MG63 (cell line): Measurements from ENCODE around the gene BCKDK. TPM values are rescaled to one million over a fixed set of nuclear protein-coding genes. Genes with fewer than 3 reads are reported as not detected.

Experiments used
- DNase-seq: peaks from one replicate; pipeline ENCODE4 v3.0.0-alpha.2; 2020
- H3K27me3 ChIP-seq: fragments of 250-450 bp; sonication (Bioruptor Pico); 2 replicates; pipeline ENCODE4 v1.5.1; 2020; ENCODE audit warnings: mild to moderate bottlenecking, moderate library complexity
- H3K36me3 ChIP-seq: fragments of 250-450 bp; sonication (Bioruptor Pico); 2 replicates; pipeline ENCODE4 v1.5.1; 2020; ENCODE audit warnings: mild to moderate bottlenecking, moderate library complexity
- H3K4me3 ChIP-seq: fragments of 250-450 bp; sonication (Bioruptor Pico); 2 replicates; pipeline ENCODE4 v1.5.1; 2020; ENCODE audit warnings: mild to moderate bottlenecking, moderate library complexity
- H3K9me3 ChIP-seq: fragments of 250-450 bp; sonication (Bioruptor Pico); 2 replicates; pipeline ENCODE4 v1.5.1; 2020; ENCODE audit warnings: mild to moderate bottlenecking, moderate library complexity
- total RNA-seq: library from RNA; depleted of rRNA; stranded (reverse); fragments of >200 nt; shearing (Covaris generic); gene quantifications from 2 replicates; pipeline ENCODE4 v1.2.3, GENCODE V29; 2014; ENCODE audit warnings: low replicate concordance; rRNA removed

The BCKDK gene
- 24.1 and 42.5 TPM in 2 replicates for total RNA-seq

DNA sequence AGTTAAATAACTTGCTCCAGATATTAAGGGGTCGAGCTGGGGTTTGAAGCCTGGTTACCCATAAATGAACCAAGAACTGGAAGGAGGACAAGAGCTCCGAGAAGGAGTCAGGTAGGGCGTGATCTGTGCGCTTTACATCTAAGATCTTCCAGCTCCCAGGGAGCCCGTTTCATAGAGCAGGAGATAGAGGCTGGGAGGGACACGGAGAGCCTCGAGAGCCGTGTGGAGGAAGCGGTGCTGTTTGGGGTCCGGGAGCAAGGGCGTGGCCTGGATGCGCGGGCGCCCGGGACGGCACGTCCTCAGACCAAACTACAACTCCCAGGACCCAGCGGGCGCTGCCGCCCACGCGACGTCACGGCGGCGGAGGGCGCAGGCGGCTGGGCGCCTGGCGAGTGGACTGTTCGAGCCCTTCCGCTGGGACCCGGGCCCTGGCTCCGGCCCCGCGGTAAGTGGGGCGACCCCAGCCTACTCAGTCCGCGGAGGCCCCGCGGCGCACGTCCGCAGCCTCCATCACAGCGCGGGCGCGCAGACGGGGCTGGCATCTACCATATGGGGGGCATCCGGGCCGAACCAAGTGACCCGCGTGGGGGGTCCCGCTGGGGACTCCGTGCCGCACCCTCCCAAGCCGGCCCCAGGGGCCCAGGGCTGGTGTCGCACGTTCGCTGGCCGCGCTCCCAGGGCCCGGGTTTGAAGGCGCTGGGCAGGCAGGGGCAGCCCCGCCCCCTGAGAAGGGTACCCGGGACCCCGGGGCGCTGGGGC, at the start of gene BCKDK:
Gene BCKDK, plus strand, starts transcription at position 352 of the 759 bp plus-strand sequence. CDS start 838 bp downstream, outside the sequence.
- Histone ChIP-seq H3K27me3 (no peaks in the 10 kb centered on the region), H3K9me3 (no peaks in the 10 kb centered on the region), H3K36me3 (peaks cover 40% of the 10 kb centered on the region), H3K4me3 (peak within 1 kb of the TSS; percentile 88)
- peak; percentile 92 for DNase-seq

DNA sequence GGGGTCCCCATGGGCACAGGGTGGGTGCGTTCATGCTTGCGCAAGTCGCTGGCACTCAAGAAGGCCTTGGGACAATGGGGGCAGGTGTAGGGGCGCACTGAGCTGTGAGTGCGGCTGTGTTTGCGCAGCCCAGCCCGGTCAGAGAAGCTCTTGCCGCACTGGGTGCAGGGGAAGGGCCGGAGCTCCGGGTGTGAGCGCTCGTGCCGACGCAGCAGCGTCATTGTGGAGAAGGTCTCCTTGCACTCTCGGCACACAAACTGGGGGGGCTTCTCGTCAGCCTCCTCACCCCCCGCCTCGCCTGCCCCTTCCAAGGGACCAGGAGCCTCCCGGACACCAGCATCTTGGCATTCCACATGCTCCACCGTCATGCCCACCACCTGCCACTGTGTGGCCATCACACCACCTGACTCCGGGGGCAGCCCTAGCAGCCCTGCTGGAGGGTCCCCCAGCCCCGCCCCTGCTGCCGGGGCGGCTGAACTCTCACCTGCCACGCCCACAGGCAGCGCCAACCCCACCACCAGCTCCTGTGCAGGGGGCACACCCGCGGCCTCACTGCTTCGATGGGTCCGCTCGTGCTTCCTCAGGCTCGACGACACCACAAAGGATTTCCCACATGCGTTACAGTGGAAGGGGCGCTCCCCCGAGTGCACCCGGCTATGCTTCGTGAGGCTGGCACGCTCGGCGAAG, 46.9 kb upstream of the BCKDK start:
- no peak overlapping the region for H3K4me3 ChIP-seq

DNA sequence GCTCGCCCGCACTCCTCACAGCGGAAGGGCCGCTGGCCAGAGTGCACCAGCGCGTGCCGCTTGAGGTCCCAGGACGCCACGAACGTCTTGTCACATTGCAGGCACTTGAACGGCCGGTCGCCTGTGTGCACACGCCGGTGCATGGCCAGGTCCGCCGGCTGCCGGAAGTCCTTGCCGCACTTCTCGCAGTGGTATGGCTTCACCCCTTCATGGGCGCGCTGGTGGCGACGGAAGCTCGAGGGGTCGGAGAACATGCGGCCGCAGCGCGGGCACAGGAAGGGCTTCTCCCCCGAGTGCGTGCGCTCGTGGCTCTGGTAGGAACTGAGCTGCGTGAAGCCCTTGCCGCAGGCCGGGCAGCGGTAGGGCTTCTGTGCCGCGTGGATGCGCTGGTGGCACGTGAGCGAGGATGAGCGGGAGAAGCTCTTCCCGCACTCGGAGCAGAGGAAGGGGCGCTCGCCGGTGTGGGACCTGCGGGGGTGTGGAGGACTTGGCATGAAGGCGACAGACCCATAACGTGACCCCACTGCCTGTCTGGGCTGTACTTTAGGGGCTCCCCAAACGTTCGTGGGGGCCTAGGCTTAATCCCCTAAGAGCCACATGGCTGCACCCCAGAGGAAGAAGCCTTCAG, 46.3 kb upstream of the BCKDK start:
- H3K36me3 ChIP-seq, result peaks cover 77% of the 10 kb centered on the region
- H3K9me3 ChIP-seq, result no peaks in the 10 kb centered on the region
- H3K27me3 ChIP-seq, result no peaks in the 10 kb centered on the region
- no peak for DNase-seq
- H3K4me3 ChIP-seq, result no peak overlapping the region

More for the DNA sequence above, 46.9 kb upstream of the BCKDK start:
- Histone ChIP-seq H3K36me3 (peaks cover 75% of the 10 kb centered on the region), H3K27me3 (no peaks in the 10 kb centered on the region), H3K9me3 (no peaks in the 10 kb centered on the region)
- DNase-seq, result no peak

DNA sequence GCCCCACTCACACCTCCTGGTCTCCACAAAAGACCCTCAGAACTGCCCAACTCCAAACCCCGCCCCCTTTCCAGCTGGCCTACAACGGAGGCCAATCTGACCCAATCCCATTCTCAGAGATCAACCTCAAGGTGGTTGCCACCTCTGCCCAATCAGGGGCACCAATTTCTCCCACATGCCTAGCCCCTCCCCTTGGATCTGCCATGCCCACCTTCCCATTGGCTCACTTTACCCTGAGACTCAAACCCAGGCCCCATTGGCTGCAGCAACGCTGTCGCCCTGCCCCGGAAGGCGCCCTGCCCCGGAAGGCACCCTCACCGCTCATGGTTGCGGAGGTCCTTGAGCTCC, 44.7 kb upstream of the BCKDK start:
- no peak for DNase-seq
- H3K36me3 ChIP-seq, result peaks cover 72% of the 10 kb centered on the region
- no peak overlapping the region for H3K4me3 ChIP-seq
- no peaks in the 10 kb centered on the region for H3K9me3 ChIP-seq
- H3K27me3 ChIP-seq, result no peaks in the 10 kb centered on the region

DNA sequence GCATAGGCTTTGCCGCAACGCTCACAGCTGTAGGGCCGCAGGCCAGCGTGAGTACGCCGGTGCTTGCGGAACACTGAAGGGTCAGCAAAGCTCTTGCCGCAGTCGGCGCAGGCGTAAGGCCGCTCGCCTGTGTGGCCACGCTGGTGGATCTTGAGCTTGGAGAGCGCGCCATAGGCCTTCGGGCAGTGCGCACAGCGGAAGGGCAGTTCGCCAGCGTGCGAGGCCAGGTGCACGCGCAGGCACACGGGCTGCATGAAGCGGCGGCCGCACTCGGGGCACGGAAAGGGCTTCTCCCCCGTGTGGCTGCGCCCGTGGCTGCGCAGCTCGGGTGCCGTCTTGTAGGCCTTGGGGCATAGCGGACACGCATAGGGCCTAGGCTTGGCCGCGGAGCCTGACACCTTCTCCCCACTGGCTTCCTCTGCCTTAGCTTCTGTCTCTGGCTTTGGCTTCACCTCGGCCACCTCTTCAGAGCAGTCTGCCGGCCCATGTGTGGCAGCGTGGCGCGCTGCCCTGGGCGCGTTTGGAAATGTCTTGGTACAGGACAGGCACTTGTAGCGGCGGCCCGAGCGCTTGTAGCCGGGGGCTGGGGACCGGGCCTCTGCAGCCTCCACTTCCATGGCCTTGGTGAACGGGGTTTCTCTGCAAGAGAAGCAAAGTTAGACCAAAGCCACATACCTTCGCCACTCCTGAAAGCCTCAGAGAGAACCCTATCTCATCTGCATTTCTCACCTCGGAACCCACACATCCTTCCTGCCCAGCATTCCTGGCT, 44.2 kb upstream of the BCKDK start:
- H3K4me3 ChIP-seq, result no peak overlapping the region
- DNase-seq, result no peak
- no peaks in the 10 kb centered on the region for H3K9me3 ChIP-seq
- peaks cover 68% of the 10 kb centered on the region for H3K36me3 ChIP-seq
- H3K27me3 ChIP-seq, result no peaks in the 10 kb centered on the region

DNA sequence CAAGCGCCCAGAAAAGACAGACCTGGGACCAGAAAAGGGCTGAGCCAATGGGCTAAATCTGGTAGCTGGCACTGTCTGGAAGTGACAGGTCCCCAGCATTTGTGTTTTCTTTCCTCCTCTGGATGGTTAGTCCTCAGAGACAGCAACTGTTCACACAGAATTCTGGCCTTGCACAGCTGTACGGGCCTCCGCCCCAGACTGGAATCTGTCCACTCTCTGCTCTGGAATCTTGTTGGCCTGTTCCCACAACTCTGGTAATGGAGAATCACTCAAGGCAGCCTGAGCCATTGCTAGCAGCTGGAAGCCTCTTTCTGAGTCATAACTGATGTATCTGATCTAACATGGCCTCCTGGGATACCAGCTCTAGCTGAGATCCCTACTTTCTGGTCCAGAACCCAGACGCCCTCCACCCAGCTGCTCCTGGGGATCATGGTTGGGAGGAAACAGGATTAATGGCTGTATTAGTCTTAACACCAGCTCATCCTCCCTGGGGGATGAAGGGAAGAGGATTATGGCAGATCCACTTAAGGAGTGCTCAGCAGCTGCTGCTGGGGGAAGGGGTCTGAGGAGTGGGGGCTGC, 43.2 kb upstream of the BCKDK start:
- peak; percentile 95 for DNase-seq
- no peaks in the 10 kb centered on the region for H3K9me3 ChIP-seq
- H3K4me3 ChIP-seq, result peak overlapping the region; percentile 4; the same call in 1 of the 2 replicates
- H3K27me3 ChIP-seq, result no peaks in the 10 kb centered on the region
- H3K36me3 ChIP-seq, result peaks cover 59% of the 10 kb centered on the region

DNA sequence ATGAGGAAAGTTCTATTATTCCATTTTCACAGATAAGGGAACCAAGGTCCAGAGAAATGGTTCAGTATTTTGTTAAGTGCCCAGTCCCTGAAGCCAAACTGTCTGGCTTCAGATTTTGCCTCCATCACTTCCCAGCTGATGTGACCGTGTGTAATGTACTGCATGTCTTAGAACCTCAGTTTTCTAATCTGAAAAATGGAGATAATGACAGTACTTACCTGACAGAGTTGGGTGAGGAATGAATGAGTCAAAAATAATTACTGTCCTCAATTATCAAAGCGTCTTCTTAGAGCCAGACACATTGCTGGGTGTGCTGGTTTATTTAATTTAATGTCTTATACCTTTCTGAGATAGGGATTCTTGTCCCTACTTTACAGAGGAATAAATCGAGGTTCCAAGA, 40.8 kb upstream of the BCKDK start:
- DNase-seq, result no peak
- Histone ChIP-seq H3K4me3 (no peak overlapping the region), H3K27me3 (no peaks in the 10 kb centered on the region), H3K36me3 (peaks cover 38% of the 10 kb centered on the region), H3K9me3 (no peaks in the 10 kb centered on the region)

DNA sequence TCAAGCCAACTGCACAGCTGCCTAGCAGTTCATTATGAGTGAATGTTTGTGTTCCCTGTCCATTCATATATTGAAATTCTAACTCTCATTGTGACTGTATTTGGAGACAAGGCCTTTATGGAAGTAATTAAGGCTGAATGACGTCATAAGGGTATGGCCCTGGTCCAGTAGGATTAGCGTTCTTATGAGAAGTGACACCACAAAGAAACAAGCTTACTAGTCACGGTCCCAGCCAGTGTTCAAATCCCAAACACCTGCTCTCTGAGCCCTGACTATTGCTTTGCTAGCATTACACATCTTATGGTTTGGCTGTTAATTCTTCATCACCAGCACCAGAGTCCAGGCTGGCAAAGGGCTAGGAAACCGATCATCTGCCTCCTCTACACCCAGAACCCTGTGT, 36.3 kb upstream of the BCKDK start:
- Histone ChIP-seq H3K36me3 (peaks cover 26% of the 10 kb centered on the region), H3K9me3 (no peaks in the 10 kb centered on the region), H3K27me3 (no peaks in the 10 kb centered on the region), H3K4me3 (peak overlapping the region; percentile 94)
- peak; percentile 63 for DNase-seq

DNA sequence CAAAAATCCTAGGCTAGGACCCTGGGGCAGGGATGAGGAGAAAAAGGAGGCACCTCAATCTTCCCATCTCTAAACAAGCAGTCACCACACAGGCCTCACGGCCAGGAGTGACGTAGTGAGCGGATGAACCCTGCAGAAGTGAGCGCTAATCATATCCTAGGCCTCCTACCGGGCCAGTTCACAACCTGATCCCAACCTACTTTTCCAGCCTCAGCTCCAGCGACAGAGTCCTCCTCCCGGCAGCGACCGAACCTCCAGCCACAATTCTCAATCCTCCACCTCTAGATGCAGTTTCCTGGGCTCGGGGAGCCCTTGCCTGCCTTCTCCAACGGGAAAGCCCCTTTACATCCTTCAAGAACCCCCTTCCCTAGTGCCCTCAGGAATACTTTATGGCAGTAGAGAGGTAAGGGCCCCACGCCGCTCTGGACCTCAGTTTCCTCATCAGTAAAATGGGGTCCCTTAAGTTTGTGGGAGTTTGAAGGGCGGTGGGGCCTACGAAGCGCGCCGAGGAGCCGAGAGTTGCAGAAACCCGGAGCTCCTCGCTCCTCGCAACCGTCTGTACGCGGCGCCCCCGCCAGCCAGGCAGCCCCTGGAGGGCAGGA, 35.5 kb upstream of the BCKDK start:
- Histone ChIP-seq H3K9me3 (no peaks in the 10 kb centered on the region), H3K27me3 (no peaks in the 10 kb centered on the region), H3K4me3 (peak overlapping the region; percentile 94), H3K36me3 (peaks cover 28% of the 10 kb centered on the region)
- peak; percentile 71 for DNase-seq

DNA sequence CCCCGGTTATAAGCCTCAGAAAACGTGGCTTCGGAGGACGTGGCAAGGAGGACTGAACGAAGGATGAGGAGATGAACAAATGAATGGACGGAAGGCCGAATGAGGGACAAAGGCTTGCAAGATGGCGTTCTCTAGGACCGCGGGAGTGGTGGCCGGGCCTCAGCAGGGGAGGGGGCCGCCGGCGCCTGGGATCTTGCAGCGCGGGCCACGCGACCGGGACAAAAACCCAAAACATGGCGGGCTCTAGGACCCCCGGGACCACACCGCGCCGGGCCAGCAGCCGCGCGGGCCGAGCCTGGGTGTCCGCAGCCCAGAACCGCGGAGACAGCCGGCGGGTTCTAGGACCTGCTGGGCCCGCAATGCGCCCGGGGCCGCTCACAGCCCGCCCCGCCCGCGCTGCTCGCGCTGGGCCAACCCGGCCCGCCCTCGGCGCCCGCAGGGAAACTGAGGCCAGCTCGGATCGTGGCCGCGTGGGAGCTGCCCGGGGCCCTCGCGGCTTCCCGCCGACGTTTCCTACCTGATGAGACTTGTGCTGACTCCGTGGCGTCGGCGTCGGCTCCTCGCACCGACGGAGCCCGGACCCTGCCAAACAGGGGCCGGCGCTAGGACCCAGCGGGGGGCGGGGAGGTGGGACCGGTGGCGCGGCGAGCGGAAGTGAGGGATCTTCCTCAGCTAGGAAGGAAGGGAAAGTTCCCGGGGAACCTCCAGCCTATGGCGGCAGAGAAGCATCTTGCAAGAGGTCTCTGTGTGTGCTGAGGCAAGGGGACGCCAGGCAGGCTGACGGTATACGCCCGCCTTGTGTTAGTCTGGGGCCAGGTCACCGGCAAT, 34.8 kb upstream of the BCKDK start:
- Histone ChIP-seq H3K27me3 (no peaks in the 10 kb centered on the region), H3K4me3 (peak overlapping the region; percentile 94)
- peak; percentile 97 for DNase-seq

DNA sequence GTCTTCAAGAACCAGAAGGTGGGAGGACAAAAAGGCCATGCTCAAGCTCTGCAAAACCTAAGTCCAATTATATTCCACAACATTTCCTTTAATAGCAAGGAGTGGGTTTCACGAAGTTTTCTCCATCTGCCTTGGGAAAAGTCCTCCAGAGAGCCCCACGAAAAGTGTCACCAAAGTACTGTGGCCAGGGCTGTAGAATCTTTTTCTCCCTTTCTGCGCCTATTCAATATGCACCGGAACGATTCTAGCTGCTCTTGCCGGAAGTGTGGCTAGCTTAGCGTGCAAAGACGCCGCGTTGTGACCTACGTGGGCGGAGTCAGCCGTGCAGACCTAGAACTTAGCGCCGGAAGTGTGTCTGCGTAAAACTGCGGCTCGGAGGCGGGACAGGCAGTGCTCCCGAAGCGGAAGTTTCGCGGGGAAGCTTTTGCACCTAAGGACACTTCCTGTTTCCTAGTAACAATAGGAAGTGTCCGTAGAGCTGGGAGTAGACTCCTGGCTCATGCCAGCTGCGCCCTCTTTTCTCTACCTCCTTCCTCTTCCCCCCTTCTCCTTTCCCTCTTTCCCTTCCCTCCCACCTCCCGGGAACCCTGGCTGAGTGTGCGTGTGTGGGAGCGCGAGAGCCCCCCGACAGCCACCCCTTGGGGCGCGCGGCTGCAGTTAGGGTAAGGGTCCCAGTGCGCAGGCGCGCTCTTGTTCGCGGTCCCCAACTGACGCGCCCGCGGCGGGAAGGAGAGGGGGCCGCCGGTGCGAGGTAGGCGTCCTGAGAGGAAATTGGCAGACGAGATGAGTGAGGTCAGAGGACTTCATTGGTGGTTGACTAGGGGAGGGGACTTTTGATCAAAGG, 34.0 kb upstream of the BCKDK start, which contains the start of the genes ZNF646 and ZNF668:
Gene ZNF646, plus strand, starts transcription at position 453 of the 844 bp plus-strand sequence. CDS start 1,903 bp downstream, outside the sequence.
Gene ZNF668, minus strand, starts transcription at position 271 of the 844 bp plus-strand sequence. CDS start 9,781 bp downstream, outside the sequence.
- DNase-seq, result peak; percentile 100
- Histone ChIP-seq H3K9me3 (no peaks in the 10 kb centered on the region), H3K4me3 (peak within 1 kb of the TSS; percentile 94), H3K36me3 (peaks cover 39% of the 10 kb centered on the region), H3K27me3 (no peaks in the 10 kb centered on the region)

More for the DNA sequence above, 34.8 kb upstream of the BCKDK start:
- peaks cover 34% of the 10 kb centered on the region for H3K36me3 ChIP-seq
- no peaks in the 10 kb centered on the region for H3K9me3 ChIP-seq

DNA sequence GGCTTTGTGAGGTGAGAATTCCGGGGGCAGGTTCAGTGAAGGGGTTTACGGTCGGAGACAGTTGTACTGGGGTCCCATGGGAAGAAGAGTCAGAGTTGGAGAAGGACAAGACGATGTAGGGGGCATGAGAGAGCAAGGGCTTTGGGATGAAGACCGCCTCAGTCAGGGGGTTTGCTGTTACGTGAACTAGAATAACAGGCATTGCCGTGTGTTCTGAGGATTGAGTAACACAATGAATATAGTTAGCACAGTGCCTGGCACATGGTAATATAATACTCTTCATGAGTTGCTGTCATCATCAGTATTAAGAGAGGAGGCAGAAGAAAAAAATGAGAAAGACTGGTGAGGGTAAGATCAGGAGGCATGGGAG, 33.4 kb upstream of the BCKDK start:
- DNase-seq, result no peak
- Histone ChIP-seq H3K36me3 (peaks cover 43% of the 10 kb centered on the region), H3K27me3 (no peaks in the 10 kb centered on the region), H3K4me3 (peak overlapping the region; percentile 94), H3K9me3 (no peaks in the 10 kb centered on the region)

DNA sequence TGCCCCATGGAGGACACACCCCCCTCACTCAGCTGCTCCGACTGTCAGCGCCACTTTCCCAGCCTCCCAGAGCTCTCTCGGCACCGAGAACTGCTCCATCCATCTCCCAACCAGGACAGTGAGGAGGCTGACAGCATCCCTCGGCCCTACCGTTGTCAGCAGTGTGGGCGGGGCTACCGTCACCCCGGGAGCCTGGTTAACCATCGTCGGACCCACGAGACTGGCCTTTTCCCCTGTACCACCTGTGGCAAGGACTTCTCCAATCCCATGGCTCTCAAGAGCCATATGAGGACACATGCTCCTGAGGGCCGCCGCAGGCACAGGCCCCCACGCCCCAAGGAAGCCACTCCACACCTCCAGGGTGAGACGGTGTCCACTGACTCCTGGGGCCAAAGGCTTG, 31.9 kb upstream of the BCKDK start:
- H3K36me3 ChIP-seq, result peaks cover 56% of the 10 kb centered on the region

DNA sequence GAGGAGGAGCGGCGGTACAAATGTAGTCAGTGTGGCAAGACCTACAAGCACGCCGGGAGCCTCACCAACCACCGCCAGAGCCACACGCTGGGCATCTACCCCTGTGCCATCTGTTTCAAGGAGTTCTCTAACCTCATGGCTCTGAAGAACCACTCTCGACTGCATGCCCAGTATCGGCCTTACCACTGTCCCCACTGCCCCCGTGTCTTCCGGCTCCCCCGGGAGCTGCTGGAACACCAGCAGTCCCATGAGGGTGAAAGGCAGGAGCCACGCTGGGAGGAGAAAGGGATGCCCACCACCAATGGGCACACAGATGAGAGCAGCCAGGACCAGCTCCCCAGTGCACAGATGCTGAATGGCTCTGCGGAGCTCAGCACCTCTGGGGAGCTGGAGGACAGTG, 31.2 kb upstream of the BCKDK start:
- no peaks in the 10 kb centered on the region for H3K9me3 ChIP-seq
- H3K36me3 ChIP-seq, result peaks cover 56% of the 10 kb centered on the region
- H3K4me3 ChIP-seq, result no peak overlapping the region
- H3K27me3 ChIP-seq, result no peaks in the 10 kb centered on the region
- no peak for DNase-seq

More for the DNA sequence above, 31.9 kb upstream of the BCKDK start:
- Histone ChIP-seq H3K9me3 (no peaks in the 10 kb centered on the region), H3K4me3 (no peak overlapping the region), H3K27me3 (no peaks in the 10 kb centered on the region)
- DNase-seq, result no peak
